ENCODE measurements around the gene HSPA5.

The HSPA5 gene

DNA sequence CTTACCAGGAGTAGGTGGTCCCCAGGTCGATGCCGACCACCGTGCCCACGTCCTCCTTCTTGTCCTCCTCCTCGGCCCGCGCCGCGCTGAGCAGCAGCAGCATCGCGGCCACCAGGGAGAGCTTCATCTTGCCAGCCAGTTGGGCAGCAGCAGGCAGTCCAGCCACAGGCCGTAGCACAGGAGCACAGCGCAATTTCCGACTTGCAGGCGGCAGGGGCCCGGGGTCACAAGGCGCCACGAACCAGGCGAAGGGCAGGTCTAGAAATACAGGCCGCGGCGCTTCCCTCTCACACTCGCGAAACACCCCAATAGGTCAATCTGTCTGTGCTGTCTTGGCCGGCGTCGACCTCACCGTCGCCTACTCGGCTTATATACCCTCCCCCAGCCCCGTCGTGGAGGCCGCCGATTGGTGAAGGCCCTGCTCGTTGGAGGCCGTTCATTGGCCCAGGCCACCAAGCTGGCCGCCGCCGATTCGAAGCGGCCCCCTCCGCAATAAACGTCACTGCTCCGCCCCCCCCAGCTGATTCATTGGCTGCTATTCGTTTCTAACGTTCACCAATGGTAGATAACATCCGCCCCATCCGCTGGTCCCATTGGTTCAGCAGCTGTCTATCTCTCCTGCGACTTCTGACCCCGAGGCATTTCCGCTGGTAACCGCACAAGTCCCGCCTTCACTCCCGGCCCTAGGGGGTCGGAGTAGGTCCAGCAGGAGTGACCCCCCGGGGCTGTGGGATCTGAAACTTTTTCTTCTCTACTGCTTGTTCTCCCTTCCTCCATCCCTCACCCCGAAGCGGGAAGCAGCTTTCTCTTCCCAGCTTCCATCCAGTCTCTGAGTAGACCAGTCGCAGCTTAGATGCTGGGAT is at the start of gene HSPA5:
Gene HSPA5 (minus strand): TSS at position 344 of the 863 bp plus-strand sequence. CDS start 217 bp downstream, at position 127.
- TF ChIP-seq GATA3 (IDR thresholded peaks at IDR 0.05; ENCODE audit: low read depth, low read length): no peak
- TF ChIP-seq GATA2 (IDR thresholded peaks at IDR 0.05; ENCODE audit: low read depth, low read length): no peak

DNA sequence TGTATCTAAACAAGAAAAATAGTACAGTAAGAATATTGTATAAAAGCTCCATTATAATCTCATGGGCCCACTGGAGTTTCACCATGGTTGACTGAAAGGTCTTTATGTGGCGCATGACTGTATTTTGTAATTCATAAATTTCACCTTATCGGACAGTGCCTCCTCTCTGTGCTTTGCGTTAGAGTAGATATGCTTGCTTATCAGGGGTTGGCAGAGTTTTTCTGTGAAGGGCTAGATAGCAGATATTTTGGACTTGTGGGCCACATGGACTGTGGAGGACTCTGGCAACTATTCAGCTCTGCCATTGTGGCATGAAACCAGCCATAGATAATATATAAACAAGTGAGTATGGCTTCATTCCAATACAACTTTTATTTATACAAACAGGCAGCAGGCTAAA is 43.7 kb upstream of the HSPA5 start:
- no peak for TF ChIP-seq GATA3 (IDR thresholded peaks at IDR 0.05; ENCODE audit: low read depth, low read length)
- peak; percentile 30; the same call in 1 of the 2 replicates for TF ChIP-seq GATA2 (IDR thresholded peaks at IDR 0.05; ENCODE audit: low read depth, low read length)

DNA sequence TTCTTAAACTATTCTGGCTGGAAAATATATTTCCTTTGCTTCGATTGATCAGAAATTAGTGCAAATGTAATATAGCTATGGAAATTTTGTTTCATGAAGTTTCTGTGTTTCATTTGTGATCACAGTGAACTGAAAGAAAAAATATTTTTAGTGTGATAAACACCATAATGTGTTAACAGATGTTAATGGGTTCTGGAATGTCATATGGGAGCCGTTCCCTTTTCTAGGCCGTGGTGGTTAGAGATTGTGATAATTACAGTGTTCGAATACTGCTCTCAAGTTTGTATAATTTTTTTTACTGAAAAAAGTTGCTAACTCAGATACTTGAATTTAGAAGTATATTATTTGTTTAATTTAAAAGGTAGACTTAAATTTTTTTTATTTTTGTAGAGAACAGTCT is 39.8 kb upstream of the HSPA5 start:
- no peak for TF ChIP-seq GATA2 (IDR thresholded peaks at IDR 0.05; ENCODE audit: low read depth, low read length)
- TF ChIP-seq GATA3 (IDR thresholded peaks at IDR 0.05; ENCODE audit: low read depth, low read length): no peak

DNA sequence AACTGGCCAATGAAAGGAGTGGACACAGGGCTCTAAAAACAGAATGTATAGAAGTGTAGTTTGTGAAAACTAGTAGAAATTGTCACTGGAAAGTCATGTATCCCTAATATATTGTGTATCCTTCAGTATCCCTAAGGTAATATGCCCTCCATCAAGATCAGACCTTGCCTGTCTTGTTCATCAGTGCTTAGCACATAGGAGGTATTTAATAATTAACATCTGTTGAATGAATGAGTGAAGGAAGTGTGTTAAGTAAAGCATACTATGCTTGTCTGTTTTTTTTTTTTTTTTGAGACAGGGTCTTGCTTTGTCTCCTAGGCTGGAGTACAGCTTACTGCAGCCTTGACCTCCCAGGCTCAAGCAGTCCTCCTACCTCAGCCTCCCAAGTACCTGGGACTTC is 36.3 kb upstream of the HSPA5 start:
- no peak for TF ChIP-seq GATA2 (IDR thresholded peaks at IDR 0.05; ENCODE audit: low read depth, low read length)

DNA sequence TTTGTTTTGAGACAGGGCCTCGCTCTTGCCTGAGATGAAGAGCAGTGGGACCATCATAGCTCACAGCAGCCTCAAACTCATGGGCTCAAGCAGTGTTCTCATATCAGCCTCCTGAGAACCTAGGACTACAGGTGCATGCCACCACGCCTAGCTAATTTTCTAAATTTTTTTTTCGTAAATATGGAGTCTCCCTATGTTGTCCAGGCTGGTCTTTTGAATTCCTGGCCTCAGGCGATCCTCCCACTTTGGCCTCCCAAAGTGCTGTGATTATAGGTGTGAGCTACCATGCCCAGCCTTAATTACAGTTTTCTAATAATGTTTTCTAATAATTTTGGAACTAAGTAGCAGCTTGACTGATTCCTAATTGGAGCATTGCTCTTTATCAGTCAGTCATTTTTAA is 35.6 kb upstream of the HSPA5 start:
- TF ChIP-seq GATA3 (IDR thresholded peaks at IDR 0.05; ENCODE audit: low read depth, low read length) (no peak), GATA2 (IDR thresholded peaks at IDR 0.05; ENCODE audit: low read depth, low read length) (no peak)

DNA sequence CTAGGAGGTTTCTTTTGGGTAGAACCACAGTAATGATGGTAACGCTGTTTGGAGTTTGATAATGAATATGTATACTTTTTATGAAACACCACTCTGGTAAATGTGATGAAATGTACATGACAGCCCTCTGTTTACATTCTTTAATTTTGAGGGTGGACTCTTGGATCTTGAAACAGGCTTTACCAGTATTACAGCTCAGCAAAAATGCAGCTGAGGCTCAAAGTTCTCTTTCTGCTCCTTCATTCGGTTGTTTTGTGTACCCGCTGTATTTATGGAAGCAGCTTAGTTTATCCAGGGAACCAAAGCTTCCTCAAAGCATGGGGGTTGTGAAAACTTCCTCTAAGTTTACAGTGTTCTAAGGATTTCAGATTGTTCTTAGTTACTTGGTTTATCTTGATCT is 31.6 kb upstream of the HSPA5 start:
- TF ChIP-seq GATA2 (IDR thresholded peaks at IDR 0.05; ENCODE audit: low read depth, low read length) (no peak), GATA3 (IDR thresholded peaks at IDR 0.05; ENCODE audit: low read depth, low read length) (no peak)

DNA sequence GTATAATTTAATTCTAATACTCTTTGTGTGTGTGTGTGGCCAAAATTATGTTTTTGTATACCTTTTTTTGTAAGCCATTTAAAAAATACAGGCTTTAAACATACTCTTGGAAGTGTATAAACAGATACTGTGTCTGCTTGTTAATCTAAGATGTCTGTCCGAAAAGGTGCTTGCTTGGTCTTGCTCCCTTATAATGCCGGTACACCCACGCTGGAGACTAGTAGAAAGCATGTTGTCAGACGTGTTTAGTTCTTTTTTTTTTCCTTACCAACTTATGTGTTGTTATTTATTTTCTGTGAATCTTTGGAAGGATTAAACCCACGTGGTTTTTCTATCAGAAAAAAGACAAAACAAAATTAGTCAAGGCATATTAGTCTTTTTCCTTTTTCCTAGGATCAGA is 29.9 kb upstream of the HSPA5 start:
- TF ChIP-seq GATA3 (IDR thresholded peaks at IDR 0.05; ENCODE audit: low read depth, low read length): no peak
- no peak for TF ChIP-seq GATA2 (IDR thresholded peaks at IDR 0.05; ENCODE audit: low read depth, low read length)

DNA sequence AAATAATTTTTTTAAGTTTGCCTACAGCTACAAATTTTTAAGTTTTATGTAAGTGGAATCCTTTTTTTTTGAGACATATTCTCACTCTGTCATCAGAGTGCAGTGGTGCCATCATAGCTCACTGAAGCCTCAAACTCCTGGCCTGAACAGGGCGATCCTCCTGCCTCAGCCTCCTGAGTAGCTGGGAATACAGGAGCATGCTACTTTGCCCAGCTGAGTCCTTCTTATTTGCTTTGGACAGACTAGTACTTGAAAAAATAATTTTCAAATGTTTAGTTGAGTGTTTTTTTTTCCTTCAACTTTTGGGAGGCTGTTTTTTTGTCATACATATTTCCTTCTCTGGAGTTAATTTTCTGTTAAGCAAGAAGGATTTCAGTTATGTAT is 27.9 kb upstream of the HSPA5 start:
- no peak for TF ChIP-seq GATA2 (IDR thresholded peaks at IDR 0.05; ENCODE audit: low read depth, low read length)
- no peak for TF ChIP-seq GATA3 (IDR thresholded peaks at IDR 0.05; ENCODE audit: low read depth, low read length)

DNA sequence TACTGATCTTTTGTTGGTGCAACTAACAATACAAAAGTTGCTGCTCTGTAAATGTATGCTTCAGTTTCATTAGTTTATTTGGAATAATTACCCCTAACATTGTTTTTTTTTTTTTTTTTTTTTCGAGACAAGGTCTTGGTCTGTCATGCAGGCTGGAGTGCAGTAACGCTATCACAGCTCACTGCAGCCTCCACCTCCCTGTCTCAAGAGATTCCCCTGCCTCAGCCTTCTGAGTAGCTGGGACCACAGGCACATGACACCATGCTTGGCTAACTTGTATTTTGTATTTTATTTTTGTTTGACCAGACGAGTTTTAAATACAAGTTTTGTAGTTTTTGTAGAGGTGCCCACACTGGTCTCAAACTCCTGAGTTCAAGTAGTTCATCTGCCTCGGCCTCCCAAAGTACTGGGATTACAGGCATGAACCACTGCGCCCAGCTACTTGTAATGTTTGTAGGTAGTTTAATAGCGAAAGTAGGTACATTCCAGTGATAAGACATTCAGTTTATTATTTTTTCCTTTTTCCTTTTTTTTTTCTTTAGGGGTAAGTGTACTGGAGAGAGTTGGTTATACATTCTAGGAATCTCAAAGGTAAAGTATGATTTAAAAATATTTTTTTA is 27.4 kb upstream of the HSPA5 start:
- TF ChIP-seq GATA2 (IDR thresholded peaks at IDR 0.05; ENCODE audit: low read depth, low read length) (no peak), GATA3 (IDR thresholded peaks at IDR 0.05; ENCODE audit: low read depth, low read length) (no peak)

DNA sequence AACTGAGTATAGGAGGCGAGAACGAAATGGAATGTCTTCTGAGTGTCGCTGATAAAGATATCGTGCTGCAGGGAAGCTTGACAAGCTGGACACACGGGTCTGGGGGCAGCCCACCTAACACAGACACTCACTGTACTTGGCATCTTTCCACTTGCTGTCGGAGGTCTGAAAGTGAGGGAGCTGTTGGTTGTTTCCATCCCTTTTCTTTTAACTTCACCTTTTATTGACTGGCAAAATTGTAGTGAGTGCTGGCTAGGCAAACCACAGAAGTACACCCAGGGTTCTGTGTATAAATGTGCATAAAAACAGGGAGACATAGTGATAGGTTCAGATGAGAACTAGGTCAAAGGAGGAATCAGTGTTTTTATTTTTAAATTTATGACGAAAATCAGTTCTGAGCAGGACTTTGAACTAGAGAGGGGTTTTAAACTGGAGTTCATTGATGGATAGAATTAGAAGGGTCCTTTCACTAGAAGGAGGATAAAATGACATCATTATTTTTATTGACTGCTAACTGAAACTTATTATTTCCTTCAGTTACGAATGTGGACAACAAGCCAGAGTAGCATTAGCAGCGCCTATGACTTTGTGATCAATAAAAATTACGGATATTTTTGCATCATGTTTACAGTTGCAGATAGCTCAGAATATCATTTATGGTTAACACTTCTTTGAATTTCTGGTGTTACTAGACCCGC is 21.3 kb upstream of the HSPA5 start:
- no peak for TF ChIP-seq GATA2 (IDR thresholded peaks at IDR 0.05; ENCODE audit: low read depth, low read length)

DNA sequence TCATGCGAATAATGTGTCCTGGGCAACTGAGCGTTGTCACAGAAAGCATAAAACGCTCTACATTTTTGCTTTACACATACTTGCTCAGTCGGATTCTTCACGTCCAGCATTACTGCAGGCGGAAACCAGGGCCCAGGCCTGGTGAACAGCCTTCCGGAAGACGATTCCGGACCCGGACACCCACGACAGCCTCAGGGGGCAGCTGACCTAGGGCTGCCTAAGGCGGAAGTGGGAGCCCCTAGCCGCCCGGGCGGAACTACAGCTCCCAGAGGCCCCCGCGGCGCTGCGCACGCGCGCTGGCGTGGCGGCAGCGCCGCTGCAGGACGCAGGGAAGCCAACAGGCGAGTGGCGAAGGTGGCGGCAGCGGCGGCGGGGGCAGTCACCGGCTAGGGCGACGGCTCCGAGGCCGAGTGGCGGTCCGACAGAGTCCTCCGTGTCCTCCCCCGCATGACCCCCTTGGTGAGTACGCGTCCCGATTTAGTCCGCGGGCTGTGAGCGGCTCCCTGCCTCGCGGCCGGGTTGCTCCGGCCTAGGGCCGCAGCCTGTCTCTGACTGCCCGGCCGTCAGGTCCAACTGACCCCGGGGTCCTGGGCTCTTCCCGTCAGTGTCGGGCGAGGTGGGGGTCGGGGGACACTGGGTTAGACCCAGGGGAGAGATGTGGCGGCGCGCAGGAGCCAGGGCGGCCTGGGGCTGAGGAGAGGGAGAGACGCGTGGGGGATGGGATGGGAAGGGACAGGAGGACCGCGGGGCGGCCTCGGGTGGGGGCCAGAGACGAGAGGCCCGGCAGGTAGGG is 20.6 kb upstream of the HSPA5 start, which contains the start of gene GAPVD1:
Gene GAPVD1 (plus strand): TSS at position 326 of the 793 bp plus-strand sequence. CDS start 37,096 bp downstream, outside the sequence.
- no peak for TF ChIP-seq GATA3 (IDR thresholded peaks at IDR 0.05; ENCODE audit: low read depth, low read length)
- no peak for TF ChIP-seq GATA2 (IDR thresholded peaks at IDR 0.05; ENCODE audit: low read depth, low read length)

DNA sequence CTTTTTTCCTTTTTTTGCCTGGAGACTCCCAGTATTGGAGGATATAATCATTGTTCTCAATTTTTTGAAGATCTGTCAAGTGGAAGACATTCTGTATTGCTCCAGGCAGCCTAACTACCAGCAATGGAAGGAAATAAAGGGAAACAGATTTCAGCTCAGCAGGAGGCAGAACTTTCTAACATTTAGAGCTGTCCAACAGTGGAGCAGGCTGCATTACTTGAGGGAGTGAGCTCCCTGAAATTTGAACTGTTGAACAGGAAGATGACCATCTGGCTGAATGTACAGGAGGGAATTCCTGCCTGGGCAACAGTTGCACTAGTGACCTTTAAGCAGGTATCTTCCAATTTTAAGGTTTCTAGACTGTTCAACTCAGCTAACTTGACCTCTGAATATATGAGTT is 19.4 kb upstream of the HSPA5 start:
- TF ChIP-seq GATA2 (IDR thresholded peaks at IDR 0.05; ENCODE audit: low read depth, low read length): no peak
- no peak for TF ChIP-seq GATA3 (IDR thresholded peaks at IDR 0.05; ENCODE audit: low read depth, low read length)

DNA sequence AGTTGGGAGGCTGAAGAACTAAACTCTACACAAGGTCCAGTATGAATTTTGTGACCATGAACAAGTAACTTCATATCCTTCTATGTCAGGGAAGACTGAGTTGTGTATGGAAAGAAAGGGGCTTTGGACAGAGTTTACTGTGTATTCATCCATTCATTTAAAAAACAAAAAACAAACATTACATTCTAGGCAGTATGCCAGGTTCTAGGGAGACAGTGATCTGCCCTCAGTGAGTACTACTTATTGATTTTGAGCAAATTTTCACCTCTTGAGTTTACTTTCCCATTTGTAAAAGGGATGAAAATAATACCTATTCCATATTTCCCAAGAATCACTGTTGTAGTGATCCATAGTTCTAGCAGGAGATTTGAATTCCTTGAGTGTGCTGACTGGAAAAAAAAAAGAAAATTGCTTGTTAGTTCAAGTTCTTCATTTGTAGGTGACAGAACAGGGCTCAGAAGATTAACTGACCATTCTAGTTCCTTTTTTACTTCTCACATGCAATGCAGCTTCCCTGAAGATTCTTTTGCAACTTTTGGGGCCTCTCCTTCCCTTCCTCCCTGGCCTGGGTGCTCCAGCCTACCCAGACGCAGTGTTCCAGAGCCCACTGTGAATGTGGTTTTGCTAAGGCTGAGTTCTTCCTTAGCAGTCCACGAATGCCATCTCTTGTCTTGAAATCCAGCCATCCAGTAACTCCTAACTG is 17.8 kb upstream of the HSPA5 start:
- TF ChIP-seq GATA2 (IDR thresholded peaks at IDR 0.05; ENCODE audit: low read depth, low read length) (no peak), GATA3 (IDR thresholded peaks at IDR 0.05; ENCODE audit: low read depth, low read length) (no peak)
